ENCODE data around the gene POU2AF1.
A peak's percentile ranks its signal among the peaks of the same experiment; 100 is the strongest.
"Not testable (repeated sequence)": the region's sequence is repeated elsewhere in the genome, so short reads cannot be mapped to it uniquely, and the experiment has no call there.

The POU2AF1 gene

DNA sequence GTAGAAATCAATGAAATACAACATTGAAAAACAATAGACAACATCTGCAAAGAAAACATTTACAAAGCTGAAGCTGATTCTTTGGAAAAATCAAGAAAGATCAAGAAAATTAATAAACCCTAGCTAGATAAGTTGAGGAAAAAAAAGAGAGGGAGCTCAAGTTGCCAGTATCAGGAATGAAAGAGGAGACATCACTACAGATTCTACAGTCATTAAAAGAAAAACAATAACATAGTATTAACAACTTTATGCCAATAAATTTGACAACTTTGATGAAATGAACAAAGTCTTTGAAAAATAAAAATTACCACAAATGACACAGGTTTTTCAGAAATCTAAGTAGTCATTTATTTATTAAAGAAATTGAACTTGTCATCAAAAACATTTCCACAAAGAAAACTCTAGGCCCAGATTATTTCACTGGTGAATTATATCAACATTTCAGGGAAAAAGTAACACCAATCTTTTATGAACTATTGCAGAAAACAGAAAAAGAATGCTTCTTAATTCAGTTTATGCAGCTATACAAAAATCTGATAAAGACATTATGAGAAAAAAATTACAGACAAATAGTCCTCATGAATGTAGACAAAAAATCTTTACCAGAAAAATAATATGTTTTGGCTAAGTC is 39.2 kb downstream of the POU2AF1 start:
- DNase-seq, result no peak

- DNase-seq, result no peak
These were observed 42.4 kb downstream of the POU2AF1 start for GRCh38 chr11:111336582-111337256.

GRCh38 chr11:111336062-111336461 is 43.0 kb downstream of the POU2AF1 start:
- no peak for DNase-seq

GRCh38 chr11:111335549-111335948 is 43.5 kb downstream of the POU2AF1 start:
- no peak for DNase-seq

- peak; percentile 75 for DNase-seq
These were observed 44.3 kb downstream of the POU2AF1 start for GRCh38 chr11:111334532-111335502.

GRCh38 chr11:111331711-111332479 is 47.2 kb downstream of the POU2AF1 start:
- no peak for DNase-seq

DNA sequence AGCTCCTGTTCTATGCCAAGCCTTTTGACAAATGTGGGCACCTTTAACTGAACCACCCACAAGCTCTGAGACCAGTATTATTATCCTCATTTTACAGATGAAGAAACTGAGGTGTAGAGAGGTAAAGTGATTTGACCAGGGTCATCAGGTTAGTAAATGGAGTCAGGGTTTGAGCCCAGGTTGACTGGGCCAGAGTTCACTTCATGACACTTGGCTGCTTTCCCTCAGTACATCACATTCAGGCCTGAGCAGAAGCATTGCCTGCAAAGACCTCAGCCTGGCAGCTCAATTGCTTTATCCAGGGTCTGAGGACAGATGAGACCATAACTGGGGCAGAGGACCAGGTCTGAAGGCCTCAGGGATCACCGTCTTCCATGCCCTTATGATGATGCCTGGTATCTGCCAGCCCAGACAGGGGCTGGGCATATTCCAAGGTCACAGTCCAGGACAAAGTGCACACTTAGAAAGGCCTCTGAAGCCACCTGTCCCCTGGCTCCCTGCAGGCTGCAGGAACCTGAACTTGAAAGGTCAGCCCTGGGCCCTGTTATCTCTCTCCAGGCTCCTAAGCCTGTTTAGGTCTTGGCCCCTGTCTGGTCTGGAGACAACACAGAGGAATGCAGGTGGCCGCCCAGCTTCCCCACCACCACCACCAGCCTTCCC is 48.7 kb downstream of the POU2AF1 start:
- DNase-seq, result no peak

DNA sequence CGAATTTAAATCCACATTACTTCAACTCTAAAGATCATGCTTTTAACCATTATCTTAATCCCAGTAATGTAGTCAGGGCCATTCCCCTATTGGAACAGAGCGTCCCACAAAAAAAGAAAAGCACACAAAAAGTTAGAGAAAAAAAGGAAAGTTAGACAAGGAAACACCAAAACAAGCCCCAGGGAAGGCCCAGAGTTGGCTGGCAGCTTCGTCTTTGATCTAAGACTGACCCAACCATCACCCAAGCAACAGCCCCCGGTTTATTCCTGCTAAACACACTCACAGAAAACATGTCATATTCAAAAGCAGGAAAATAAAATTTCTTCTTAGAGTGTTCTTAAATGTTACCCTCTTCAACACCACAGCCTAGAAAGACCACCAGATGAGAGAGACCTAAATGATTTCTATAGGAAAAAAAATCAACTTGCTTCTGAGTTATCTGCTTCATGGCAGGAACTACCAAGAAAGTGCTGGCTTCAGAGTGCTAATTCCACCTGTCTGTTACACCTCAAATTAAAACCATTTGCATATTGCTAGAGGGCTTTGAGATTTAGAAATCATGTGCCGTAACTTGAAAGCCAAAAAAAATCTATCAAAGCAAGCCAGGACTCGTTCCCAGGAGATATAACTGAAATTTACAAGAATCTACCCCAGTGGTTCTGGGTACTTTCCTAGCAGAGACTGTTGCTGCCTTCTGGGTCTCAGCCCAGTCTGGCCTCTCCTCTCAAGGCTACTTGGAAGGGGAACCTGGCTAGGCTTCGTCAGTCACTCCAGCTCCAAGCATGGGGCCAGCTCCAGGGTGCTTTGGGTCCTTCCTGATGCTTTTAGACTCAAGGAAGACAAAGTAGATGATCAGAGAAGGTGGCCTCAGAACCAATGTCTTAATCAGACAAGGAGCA is 49.5 kb downstream of the POU2AF1 start:
- no peak for DNase-seq

GRCh38 chr11:111327908-111328624 is 51.0 kb downstream of the POU2AF1 start:
- no peak for DNase-seq

DNA sequence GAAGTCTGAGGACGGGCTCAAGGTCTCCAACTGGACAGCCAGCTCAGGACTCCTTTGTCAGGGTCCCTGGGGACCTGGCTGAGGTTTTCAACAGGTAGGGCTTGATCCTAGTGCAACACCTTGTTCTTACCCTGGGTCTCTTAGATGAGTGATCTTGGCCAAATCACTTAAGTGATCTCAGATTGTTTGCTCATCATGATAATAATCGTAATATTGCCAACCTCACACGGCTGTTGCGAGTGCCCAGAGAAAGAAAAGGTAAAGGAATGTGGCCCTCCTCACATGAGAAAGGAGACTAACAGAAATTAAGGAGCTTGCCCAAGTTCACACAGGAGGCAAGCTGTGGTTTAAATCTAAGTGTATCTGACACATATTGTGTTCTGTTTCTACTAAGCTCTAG is 52.3 kb downstream of the POU2AF1 start:
- DNase-seq, result no peak

- DNase-seq, result no peak
These were observed 53.8 kb downstream of the POU2AF1 start for GRCh38 chr11:111325259-111325658.

DNA sequence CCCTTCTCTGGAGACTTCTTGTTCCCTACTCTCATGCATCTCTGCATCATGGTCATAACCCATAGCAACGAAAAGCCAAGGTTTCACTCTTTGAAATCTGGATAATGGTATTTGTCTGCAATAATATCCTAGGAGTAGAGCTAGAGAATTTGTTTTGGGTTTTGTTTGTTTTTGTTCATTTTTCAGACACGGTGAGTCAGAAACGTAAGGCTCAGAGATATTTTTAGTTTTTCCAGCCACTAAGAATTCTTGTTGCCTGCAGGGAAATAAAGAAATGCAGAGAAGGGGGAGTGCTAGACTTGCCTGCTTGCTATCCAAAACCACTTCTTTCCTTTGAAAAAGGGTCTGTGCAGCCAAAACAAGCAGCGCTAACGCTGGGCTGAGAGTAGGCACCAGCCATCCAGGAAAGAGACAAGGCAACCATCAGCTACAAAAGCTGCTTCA is 54.8 kb downstream of the POU2AF1 start:
- no peak for DNase-seq

- DNase-seq, result no peak
These were observed 56.5 kb downstream of the POU2AF1 start for GRCh38 chr11:111322534-111322933.

DNA sequence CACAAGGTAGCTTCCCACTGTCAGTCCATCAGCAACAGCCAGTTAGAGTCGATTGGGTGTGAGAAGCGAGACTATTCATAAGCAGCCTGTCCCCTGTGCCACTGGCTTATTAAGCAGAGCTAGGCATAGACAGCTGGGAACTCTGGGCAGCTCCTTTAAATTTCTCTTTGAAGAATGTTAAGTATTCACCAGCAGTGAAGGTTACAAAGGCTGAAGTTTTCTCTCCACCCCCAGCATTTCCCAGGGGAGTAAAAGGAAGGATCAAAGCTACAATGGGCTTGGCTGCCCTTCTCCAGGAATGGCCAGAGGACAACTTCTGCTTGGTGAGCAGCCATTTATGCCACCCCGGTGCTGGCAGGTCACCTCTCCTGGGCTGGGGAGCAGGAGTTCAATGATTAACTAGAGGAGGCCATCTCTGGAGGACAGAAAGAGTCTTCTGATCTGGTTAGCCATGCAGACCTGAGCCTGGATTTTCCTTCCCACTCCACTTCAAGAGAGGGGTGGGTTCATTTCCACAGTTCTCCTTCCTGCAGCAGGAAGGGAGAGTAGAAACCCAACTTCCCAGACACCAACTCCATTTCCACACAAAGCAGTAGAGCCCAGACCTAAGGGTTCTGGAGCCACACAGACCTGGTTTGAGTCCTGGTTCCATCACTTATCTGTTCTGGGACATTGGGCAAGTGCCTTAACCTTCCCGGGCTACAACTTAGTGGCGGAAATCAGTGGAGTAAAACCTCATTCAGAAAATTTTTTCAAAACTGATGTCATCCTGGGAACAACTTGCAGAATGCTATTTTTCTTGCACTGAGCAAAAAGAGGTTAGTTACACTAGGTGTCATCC is 58.1 kb downstream of the POU2AF1 start:
- DNase-seq, result no peak

DNA sequence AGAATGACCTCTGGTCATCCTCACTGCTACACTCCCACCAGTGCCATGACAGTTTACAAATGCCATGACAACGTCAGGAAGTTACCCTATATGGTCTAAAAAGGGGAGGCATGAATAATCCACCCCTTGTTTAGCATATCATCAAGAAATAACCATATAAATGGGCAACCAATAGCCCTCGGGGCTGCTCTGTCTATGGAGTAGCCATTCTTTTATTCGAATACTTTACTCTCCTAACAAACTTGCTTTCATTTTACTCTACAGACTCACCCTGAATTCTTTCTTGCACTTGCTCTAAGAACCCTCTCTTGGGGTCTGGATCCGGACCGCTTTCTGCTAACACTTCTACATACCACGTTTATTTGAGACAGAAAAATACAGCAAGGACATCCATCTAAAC is 58.9 kb downstream of the POU2AF1 start:
- DNase-seq, result not testable (repeated sequence)

- DNase-seq, result no peak
These were observed 59.8 kb downstream of the POU2AF1 start for GRCh38 chr11:111319296-111319695.

- DNase-seq, result no peak
These were observed 67.0 kb downstream of the POU2AF1 start for GRCh38 chr11:111312076-111312475.

DNA sequence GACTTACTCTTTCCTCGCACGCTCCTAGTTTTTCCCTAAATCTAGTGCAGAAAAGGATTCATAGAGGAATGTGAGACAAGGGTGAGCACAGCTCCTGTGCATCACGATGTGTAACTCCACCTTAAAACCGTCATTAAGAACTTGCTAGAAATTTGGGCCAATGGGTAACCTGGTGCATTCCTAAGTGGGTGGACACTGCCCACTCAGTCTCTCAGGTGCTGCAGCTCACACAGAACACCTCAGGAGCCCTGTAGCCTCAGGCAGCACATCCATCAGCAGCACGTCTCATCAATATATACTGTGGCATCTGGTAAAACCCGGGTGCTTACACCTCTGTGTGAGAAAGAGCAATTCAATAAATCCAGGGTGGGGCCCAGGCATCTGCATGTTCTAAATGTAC is 68.4 kb downstream of the POU2AF1 start:
- no peak for DNase-seq

DNA sequence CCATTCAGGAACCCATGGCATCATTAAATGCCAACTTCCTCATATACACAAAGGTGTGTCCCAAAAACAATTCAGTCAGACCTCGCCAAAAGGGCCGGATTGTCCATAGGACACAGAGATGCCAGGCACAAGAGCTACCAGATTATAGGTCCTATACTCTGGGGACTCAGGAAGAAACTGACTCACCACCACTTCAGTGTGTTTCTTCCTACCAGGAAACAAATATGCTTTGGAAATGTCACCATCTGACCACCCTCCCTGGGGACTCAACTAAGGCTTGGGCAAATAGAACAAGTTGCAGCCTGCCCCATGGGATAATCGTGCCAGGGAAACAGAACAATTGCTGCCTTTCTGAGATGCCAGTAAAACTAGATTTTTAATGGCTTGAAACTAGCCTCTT is 69.0 kb downstream of the POU2AF1 start:
- peak; percentile 21 for DNase-seq

All from NCI-H2029 treated with DMSO at 0.1 percent for 48 hours (cell line).